Skeletal muscle tissue (tissue), 4 donors: ENCODE data around the gene APOB. TPM values are rescaled to one million over a fixed set of nuclear protein-coding genes. Genes with fewer than 3 reads are reported as not detected.
A peak's percentile ranks its signal among the peaks of the same experiment; 100 is the strongest.

Source experiments
- H3K27ac ChIP-seq: one replicate; pipeline ENCODE4 v1.7.0; 2013; ENCODE audit warnings: mild to moderate bottlenecking, low read depth, low read length, inconsistent platforms
- H3K27me3 ChIP-seq, 3 donors: one replicate each; pipeline ENCODE4 v1.7.0; 2013; ENCODE audit warnings: low read length in 3 of 3; ENCODE audit not compliant: control insufficient read depth in 3 of 3, insufficient read depth in 3 of 3
- H3K36me3 ChIP-seq, 3 donors: one replicate each; pipeline ENCODE4 v1.7.0; 2013; ENCODE audit warnings: low read length in 3 of 3; ENCODE audit not compliant: control insufficient read depth in 3 of 3, insufficient read depth in 3 of 3
- H3K4me1 ChIP-seq, 3 donors: one replicate each; pipeline ENCODE4 v1.7.0; 2013; ENCODE audit warnings: low read length in 3 of 3, mild to moderate bottlenecking in 3 of 3; ENCODE audit not compliant: control insufficient read depth in 3 of 3, insufficient read depth in 3 of 3
- H3K4me3 ChIP-seq, 3 donors: one replicate each; pipeline ENCODE4 v1.7.0; 2013; ENCODE audit warnings: low read length in 3 of 3
- H3K9ac ChIP-seq, 3 donors: one replicate each; pipeline ENCODE4 v1.7.0; 2013; ENCODE audit warnings: low read length in 3 of 3, mild to moderate bottlenecking in 3 of 3, moderate library complexity in 2 of 3, low read depth in 1 of 3
- H3K9me3 ChIP-seq, 3 donors: one replicate each; pipeline ENCODE4 v1.7.0; 2013; ENCODE audit warnings: low read length in 3 of 3; ENCODE audit not compliant: control insufficient read depth in 3 of 3
- total RNA-seq: library from RNA; depleted of rRNA; stranded (reverse); fragments of >200 nt; gene quantifications from one replicate; pipeline ENCODE4 v1.2.3, GENCODE V29; 2014
- donor health status: Osteomylitis.

Gene APOB
- total RNA-seq: 0.52 TPM

GRCh38 chr2:21043744-21044532, at the start of gene APOB:
TSS of gene APOB (minus strand) at chr2:21044073. CDS start at chr2:21043945, 128 bp downstream.
- Histone ChIP-seq H3K4me3 (peak within 1 kb of the TSS; percentile 34 to 66 (median 66)), H3K27ac (no peak within 1 kb of the TSS)

GRCh38 chr2:21092308-21092869, 48.5 kb upstream of the APOB start:
- Histone ChIP-seq H3K27ac (no peak overlapping the region), H3K9ac (no peak overlapping the region), H3K36me3 (no peaks in the 10 kb centered on the region), H3K4me1 (no peaks in the 10 kb centered on the region), H3K27me3 (no peaks in the 10 kb centered on the region), H3K9me3 (no peaks in the 10 kb centered on the region), H3K4me3 (no peak overlapping the region)

More at GRCh38 chr2:21043744-21044532, at the start of gene APOB:
- Histone ChIP-seq H3K27me3 (peaks cover 4 to 12% (median 10%) of the 10 kb centered on the region in 3 donors), H3K9me3 (no peaks in the 10 kb centered on the region), H3K9ac (peak within 1 kb of the TSS in 2 of 3 donors; percentile 51 to 54), H3K36me3 (no peaks in the 10 kb centered on the region), H3K4me1 (peaks cover 10 to 14% (median 12%) of the 10 kb centered on the region in 3 donors)

GRCh38 chr2:21084401-21084800, 40.5 kb upstream of the APOB start:
- no peak overlapping the region for H3K27ac ChIP-seq
- no peaks in the 10 kb centered on the region for H3K9me3 ChIP-seq
- H3K9ac ChIP-seq: no peak overlapping the region
- no peaks in the 10 kb centered on the region for H3K4me1 ChIP-seq
- H3K4me3 ChIP-seq: no peak overlapping the region
- H3K36me3 ChIP-seq: no peaks in the 10 kb centered on the region
- H3K27me3 ChIP-seq: no peaks in the 10 kb centered on the region

- Histone ChIP-seq H3K9ac (no peak overlapping the region), H3K36me3 (no peaks in the 10 kb centered on the region), H3K27ac (no peak overlapping the region), H3K4me1 (no peaks in the 10 kb centered on the region), H3K9me3 (no peaks in the 10 kb centered on the region), H3K4me3 (no peak overlapping the region), H3K27me3 (no peaks in the 10 kb centered on the region)
Measured at GRCh38 chr2:21083482-21083881, 39.6 kb upstream of the APOB start.

- Histone ChIP-seq H3K4me3 (no peak overlapping the region), H3K27ac (no peak overlapping the region), H3K4me1 (no peaks in the 10 kb centered on the region), H3K27me3 (no peaks in the 10 kb centered on the region), H3K9ac (no peak overlapping the region), H3K9me3 (no peaks in the 10 kb centered on the region), H3K36me3 (no peaks in the 10 kb centered on the region)
Measured at GRCh38 chr2:21078296-21078695, 34.4 kb upstream of the APOB start.

- Histone ChIP-seq H3K9ac (no peak overlapping the region), H3K4me3 (no peak overlapping the region), H3K4me1 (no peaks in the 10 kb centered on the region), H3K27me3 (no peaks in the 10 kb centered on the region), H3K9me3 (no peaks in the 10 kb centered on the region), H3K36me3 (no peaks in the 10 kb centered on the region), H3K27ac (no peak overlapping the region)
Measured at GRCh38 chr2:21072477-21073242, 28.8 kb upstream of the APOB start.

- H3K27ac ChIP-seq: no peak overlapping the region
- H3K9me3 ChIP-seq: no peaks in the 10 kb centered on the region
- no peak overlapping the region for H3K9ac ChIP-seq
- H3K4me1 ChIP-seq: no peaks in the 10 kb centered on the region
- H3K27me3 ChIP-seq: no peaks in the 10 kb centered on the region
- H3K36me3 ChIP-seq: no peaks in the 10 kb centered on the region
- no peak overlapping the region for H3K4me3 ChIP-seq
Measured at GRCh38 chr2:21070341-21071257, 26.7 kb upstream of the APOB start.

- Histone ChIP-seq H3K9ac (no peak overlapping the region), H3K27ac (no peak overlapping the region), H3K9me3 (no peaks in the 10 kb centered on the region), H3K27me3 (no peaks in the 10 kb centered on the region), H3K4me1 (no peaks in the 10 kb centered on the region), H3K36me3 (no peaks in the 10 kb centered on the region), H3K4me3 (no peak overlapping the region)
Measured at GRCh38 chr2:21069746-21070340, 26.0 kb upstream of the APOB start.

GRCh38 chr2:21067859-21068537, 24.1 kb upstream of the APOB start:
- H3K27me3 ChIP-seq: no peaks in the 10 kb centered on the region
- no peaks in the 10 kb centered on the region for H3K36me3 ChIP-seq
- no peaks in the 10 kb centered on the region for H3K9me3 ChIP-seq
- no peaks in the 10 kb centered on the region for H3K4me1 ChIP-seq
- no peak overlapping the region for H3K27ac ChIP-seq
- H3K4me3 ChIP-seq: no peak overlapping the region
- no peak overlapping the region for H3K9ac ChIP-seq
